Measurements from ENCODE around the gene LONP2. TPM values are rescaled to one million over a fixed set of nuclear protein-coding genes. Genes with fewer than 3 reads are reported as not detected.
A peak's percentile ranks its signal among the peaks of the same experiment; 100 is the strongest.

The LONP2 gene
- total RNA-seq, 2 donors from 2014 or later: 44.2 to 59.1 TPM

DNA sequence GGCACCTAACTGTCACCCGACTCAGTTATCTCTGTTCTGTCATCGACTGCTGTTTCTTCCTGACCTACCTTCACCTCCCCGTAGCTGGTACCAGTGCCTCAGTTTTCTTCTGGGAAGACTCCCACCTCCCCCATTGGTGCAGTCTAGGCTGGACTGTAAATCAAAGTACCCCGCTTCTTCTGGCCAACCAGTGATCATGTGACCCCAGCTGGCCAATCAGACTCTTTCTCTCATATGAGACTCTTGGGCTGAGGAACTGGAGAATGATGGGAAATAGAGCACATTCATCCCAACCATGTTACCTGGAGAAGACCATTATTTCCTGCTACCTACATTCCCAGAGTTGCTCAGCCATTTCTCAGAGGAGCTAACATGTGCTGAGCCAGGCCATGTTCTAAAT lies 20.6 kb upstream of the LONP2 start:
- Histone ChIP-seq H3K27ac (no peak overlapping the region), H3K9me3 (no peaks in the 10 kb centered on the region), H3K27me3 (no peaks in the 10 kb centered on the region), H3K4me1 (no peaks in the 10 kb centered on the region), H3K36me3 (replicated peaks in 1 of 2; ENCODE audit: insufficient read depth in 1 of 2, low read depth in 2 of 2) (no peaks in the 10 kb centered on the region), H3K4me3 (no peak overlapping the region)
- no peak for DNase-seq
- WGBS, 2 donors: 91 to 96% methylated on average over 4 of the region's 4 CpGs
- intact Hi-C loops (cut with DNase I): no loop called here
- TF ChIP-seq, protein P1, sequence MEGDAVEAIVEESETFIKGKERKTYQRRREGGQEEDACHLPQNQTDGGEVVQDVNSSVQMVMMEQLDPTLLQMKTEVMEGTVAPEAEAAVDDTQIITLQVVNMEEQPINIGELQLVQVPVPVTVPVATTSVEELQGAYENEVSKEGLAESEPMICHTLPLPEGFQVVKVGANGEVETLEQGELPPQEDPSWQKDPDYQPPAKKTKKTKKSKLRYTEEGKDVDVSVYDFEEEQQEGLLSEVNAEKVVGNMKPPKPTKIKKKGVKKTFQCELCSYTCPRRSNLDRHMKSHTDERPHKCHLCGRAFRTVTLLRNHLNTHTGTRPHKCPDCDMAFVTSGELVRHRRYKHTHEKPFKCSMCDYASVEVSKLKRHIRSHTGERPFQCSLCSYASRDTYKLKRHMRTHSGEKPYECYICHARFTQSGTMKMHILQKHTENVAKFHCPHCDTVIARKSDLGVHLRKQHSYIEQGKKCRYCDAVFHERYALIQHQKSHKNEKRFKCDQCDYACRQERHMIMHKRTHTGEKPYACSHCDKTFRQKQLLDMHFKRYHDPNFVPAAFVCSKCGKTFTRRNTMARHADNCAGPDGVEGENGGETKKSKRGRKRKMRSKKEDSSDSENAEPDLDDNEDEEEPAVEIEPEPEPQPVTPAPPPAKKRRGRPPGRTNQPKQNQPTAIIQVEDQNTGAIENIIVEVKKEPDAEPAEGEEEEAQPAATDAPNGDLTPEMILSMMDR (IDR thresholded peaks at IDR 0.05): no peak
- no peak for TF ChIP-seq POLR2A (IDR thresholded peaks at IDR 0.05)
- ATAC-seq: no peak

- no peaks in the 10 kb centered on the region for H3K36me3 ChIP-seq (replicated peaks in 1 of 2; ENCODE audit: insufficient read depth in 1 of 2, low read depth in 2 of 2)
- intact Hi-C loops (cut with DNase I): no loop called here
- whole genome bisulfite sequencing, 2 donors: 79 to 81% methylated on average over 5 of the region's 5 CpGs
- H3K27me3 ChIP-seq: no peaks in the 10 kb centered on the region
- TF ChIP-seq POLR2A (IDR thresholded peaks at IDR 0.05): no peak
- TF ChIP-seq, protein P1 (IDR thresholded peaks at IDR 0.05): no peak
- H3K4me1 ChIP-seq: no peaks in the 10 kb centered on the region
- no peak overlapping the region for H3K4me3 ChIP-seq
- no peak overlapping the region for H3K27ac ChIP-seq
- DNase-seq (no peak), ATAC-seq (no peak)
- H3K9me3 ChIP-seq: no peaks in the 10 kb centered on the region
Measured at GRCh38 chr16:48225456-48225855, 18.6 kb upstream of the LONP2 start.

GRCh38 chr16:48231727-48232492 lies 12.2 kb upstream of the LONP2 start:
- Histone ChIP-seq H3K27ac (no peak overlapping the region), H3K4me3 (no peak overlapping the region), H3K9me3 (no peaks in the 10 kb centered on the region), H3K4me1 (no peaks in the 10 kb centered on the region), H3K36me3 (replicated peaks in 1 of 2; ENCODE audit: insufficient read depth in 1 of 2, low read depth in 2 of 2) (no peaks in the 10 kb centered on the region), H3K27me3 (no peaks in the 10 kb centered on the region)
- 66 to 76% methylated on average over 11 of the region's 11 CpGs for WGBS, 2 donors
- ATAC-seq: no peak
- no peak for TF ChIP-seq POLR2A (IDR thresholded peaks at IDR 0.05)
- TF ChIP-seq, protein P1 (IDR thresholded peaks at IDR 0.05): peak in 4 of 7 experiments; percentile 14 to 28 (median 18)
- peak in 2 of 4 donors; percentile 29 to 31 for DNase-seq
- intact Hi-C loops (cut with DNase I): no loop called here

DNA sequence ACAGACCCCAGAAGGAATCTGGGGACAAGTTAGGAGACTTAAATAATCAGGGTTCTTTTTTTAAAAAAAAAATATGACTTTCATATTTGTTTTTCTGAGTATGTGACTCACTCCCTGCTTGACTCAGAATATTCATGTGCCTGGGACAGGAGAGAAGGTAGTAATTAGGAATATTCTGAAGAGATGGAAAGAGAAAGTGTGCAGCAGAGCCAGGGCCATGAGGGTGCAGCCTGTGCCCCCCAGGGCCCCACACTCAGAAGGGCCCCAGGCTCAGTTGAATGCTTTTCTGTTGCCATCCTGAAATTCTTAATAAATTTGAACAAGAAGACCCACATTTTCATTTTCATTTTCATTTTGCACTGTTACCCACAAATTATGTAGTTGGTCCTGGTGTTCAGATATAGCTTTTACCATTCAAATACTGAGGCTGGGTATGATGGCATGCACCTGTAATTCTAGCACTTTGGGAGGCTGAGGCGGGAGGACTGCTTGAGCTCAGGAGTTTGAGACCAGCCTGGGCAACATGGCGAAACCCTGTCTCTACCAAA lies 11.5 kb upstream of the LONP2 start:
- 95 to 97% methylated on average over 2 of the region's 2 CpGs for WGBS, 2 donors
- H3K27ac ChIP-seq: no peak overlapping the region
- DNase-seq (no peak), ATAC-seq (no peak)
- H3K9me3 ChIP-seq: no peaks in the 10 kb centered on the region
- H3K4me3 ChIP-seq: no peak overlapping the region
- no peak for TF ChIP-seq POLR2A (IDR thresholded peaks at IDR 0.05)
- TF ChIP-seq, protein P1 (IDR thresholded peaks at IDR 0.05): no peak
- no peaks in the 10 kb centered on the region for H3K4me1 ChIP-seq
- H3K36me3 ChIP-seq (replicated peaks in 1 of 2; ENCODE audit: insufficient read depth in 1 of 2, low read depth in 2 of 2): no peaks in the 10 kb centered on the region
- H3K27me3 ChIP-seq: no peaks in the 10 kb centered on the region
- intact Hi-C loops (cut with DNase I): no loop called here

DNA sequence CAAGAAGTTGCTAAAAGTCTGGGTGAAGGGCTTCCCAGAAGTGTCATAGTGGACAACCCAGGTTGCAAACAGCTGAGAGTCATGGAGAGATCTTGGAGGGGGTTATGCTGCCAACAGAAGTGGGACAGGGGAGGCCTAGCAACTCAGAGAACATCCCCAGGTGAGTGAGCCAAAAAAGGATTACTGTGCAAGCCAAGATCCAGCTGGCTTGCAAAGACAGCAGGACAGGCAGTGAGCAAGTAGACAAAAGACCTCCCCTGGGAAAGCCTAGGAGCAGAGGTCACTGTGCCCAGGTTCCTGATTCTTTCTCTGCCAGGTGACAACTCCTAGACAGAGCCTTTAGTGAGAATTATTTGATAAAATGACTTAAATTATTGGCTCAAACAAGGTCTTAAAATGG lies 9.5 kb upstream of the LONP2 start:
- DNase-seq (no peak), ATAC-seq (no peak)
- Histone ChIP-seq H3K4me1 (no peaks in the 10 kb centered on the region), H3K9me3 (no peaks in the 10 kb centered on the region), H3K27ac (no peak overlapping the region), H3K36me3 (replicated peaks in 1 of 2; ENCODE audit: insufficient read depth in 1 of 2, low read depth in 2 of 2) (no peaks in the 10 kb centered on the region), H3K27me3 (no peaks in the 10 kb centered on the region), H3K4me3 (no peak overlapping the region)
- TF ChIP-seq, protein P1 (IDR thresholded peaks at IDR 0.05): no peak
- no peak for TF ChIP-seq POLR2A (IDR thresholded peaks at IDR 0.05)
- intact Hi-C loops (cut with DNase I): no loop called here

All from body of pancreas (tissue), 4 donors.